K562 (cell line): ENCODE results near the gene MPIG6B. TPM values are rescaled to one million over a fixed set of nuclear protein-coding genes. Genes with fewer than 3 reads are reported as not detected.
A peak's percentile ranks its signal among the peaks of the same experiment; 100 is the strongest.

Source experiments
- ARID4B ChIP-seq: sonication (generic); formaldehyde crosslinking; IDR thresholded peaks from 2 replicates; pipeline ENCODE4 v1.8.0; 2022; ENCODE audit warnings: mild to moderate bottlenecking, missing genetic modification reagents
- DNMT1 ChIP-seq: fragments of 450-650 bp; IDR thresholded peaks from 2 replicates; pipeline ENCODE4 v1.6.1; 2016; ENCODE audit warnings: antibody characterized with exemption, mild to moderate bottlenecking
- ELF4 ChIP-seq: fragments of 450-650 bp; formaldehyde crosslinking; IDR thresholded peaks from 2 replicates; pipeline ENCODE4 v1.4.0; 2022; ENCODE audit warnings: missing genetic modification characterization
- GATA2 ChIP-seq: sonication (generic); formaldehyde crosslinking; IDR thresholded peaks from 2 replicates; pipeline ENCODE4 v1.4.0; 2020; ENCODE audit warnings: mild to moderate bottlenecking, missing genetic modification reagents
- JUNB ChIP-seq: fragments of 450-650 bp; formaldehyde crosslinking; conservative IDR thresholded peaks from 2 replicates; pipeline ENCODE4 v1.4.0; 2020; ENCODE audit warnings: mild to moderate bottlenecking
- MEF2D ChIP-seq: conservative IDR thresholded peaks from 2 replicates; pipeline ENCODE4 v1.6.1; 2016; ENCODE audit warnings: low read depth, missing genetic modification characterization, missing compliant biosample characterization
- NFATC3 ChIP-seq: fragments of 450-650 bp; IDR thresholded peaks from 2 replicates; pipeline ENCODE4 v1.6.1; 2017; ENCODE audit warnings: mild to moderate bottlenecking
- RBM22 ChIP-seq: fragments of 200-400 bp; formaldehyde crosslinking; IDR thresholded peaks from 2 replicates; pipeline ENCODE4 v1.6.1; 2018; ENCODE audit warnings: low read length, low read depth; ENCODE audit not compliant: poor library complexity, severe bottlenecking
- SRSF1 ChIP-seq: fragments of 200-400 bp; formaldehyde crosslinking; IDR thresholded peaks from 2 replicates; pipeline ENCODE4 v1.6.1; 2017; ENCODE audit warnings: mild to moderate bottlenecking, low read depth, low read length, moderate library complexity
- SUPT5H ChIP-seq: fragments of 450-650 bp; IDR thresholded peaks from 2 replicates; pipeline ENCODE4 v1.6.1; 2016
- U2AF2 ChIP-seq: fragments of 200-400 bp; formaldehyde crosslinking; optimal IDR thresholded peaks from 2 replicates; pipeline ENCODE3; 2017; ENCODE audit warnings: low read depth, mild to moderate bottlenecking, low read length
- ZBTB5 ChIP-seq: fragments of 450-650 bp; IDR thresholded peaks from 2 replicates; pipeline ENCODE4 v1.6.1; 2017; ENCODE audit warnings: antibody characterized with exemption
- ZC3H11A ChIP-seq: IDR thresholded peaks from 2 replicates; pipeline ENCODE4 v1.6.1; 2012; ENCODE audit warnings: low read depth, low read length, improper control_type of control experiment
- ZNF436 ChIP-seq: fragments of 250-450, 450-650 bp; sonication (Bioruptor Pico); formaldehyde crosslinking; IDR thresholded peaks from 2 replicates; pipeline ENCODE4 v1.7.0; 2020; ENCODE audit warnings: mild to moderate bottlenecking
- ZNF778 ChIP-seq: fragments of 450-650 bp; formaldehyde crosslinking; IDR thresholded peaks from 2 replicates; pipeline ENCODE4 v1.4.0; 2020; ENCODE audit warnings: mild to moderate bottlenecking, moderate library complexity
- ZNF780A ChIP-seq: fragments of 250-450 bp; sonication (Bioruptor Pico); IDR thresholded peaks from 2 replicates; pipeline ENCODE4 v1.5.0; 2021; ENCODE audit warnings: mild to moderate bottlenecking
- ZNF79 ChIP-seq: fragments of 250-450 bp; sonication (Bioruptor Pico); IDR thresholded peaks from 2 replicates; pipeline ENCODE4 v1.4.0; 2020; ENCODE audit warnings: low read depth, mild to moderate bottlenecking, moderate library complexity
- polyA plus RNA-seq, 8 experiments: library from polyadenylated mRNA; depleted of rRNA in 4 of 8; stranded (reverse) in 5 of 8; unstranded in 3 of 8; fragments of >200 nt; fragmentation: Nextera tagmentation in 2 of 8; fragmentation: Illumina TruSeq in 1 of 8; extraction: Ambion mirVana in 2 of 8; extraction: Trizol in 1 of 8; gene quantifications; 2 replicates each; pipeline versions ENCODE4 v1.2.1 to v1.2.3, GENCODE V29; 2011 to 2014; ENCODE audit warnings: inconsistent platforms in 1 of 8, missing spikeins in 1 of 8
- total RNA-seq, 7 experiments: library from RNA; depleted of rRNA in 6 of 7; stranded (reverse); fragments of >200 nt in 6 of 7; fragmentation: Illumina TruSeq in 2 of 7; extraction: Trizol in 2 of 7; gene quantifications; 2 replicates each; pipeline versions ENCODE4 v1.2.1 to v1.2.3, GENCODE V29; 2011 to 2021; ENCODE audit warnings: low replicate concordance in 1 of 7

MPIG6B gene
- total and polyA plus RNA-seq, 9 of the 15 experiments (the other 6 are each of a cell fraction or from before 2014, with no cell fraction given) = 0.11 to 1.2 (median 0.28) TPM; not detected in 1

GRCh38 chr6:31736021-31736767 lies 13.0 kb downstream of the MPIG6B start, which contains the start of gene CLIC1 (continued):
- TF ChIP-seq ZNF436 (CRISPR knock-in tag) = peak; percentile 64; the same call in 1 of the 2 replicates
- no peak for TF ChIP-seq ZNF778
- 0 out of 2 replicates have a peak, but pooled peaks have one; percentile 46 for TF ChIP-seq ZC3H11A
- peak; percentile 99 for TF ChIP-seq SUPT5H
- peak; percentile 76 for TF ChIP-seq ARID4B
- peak; percentile 65; the same call in 1 of the 2 replicates for TF ChIP-seq NFATC3
- peak; percentile 49 for TF ChIP-seq RBM22
- TF ChIP-seq SRSF1 = no peak
- 0 out of 2 replicates have a peak, but pooled peaks have one; percentile 19 for TF ChIP-seq MEF2D (tag)
- TF ChIP-seq ZNF79 (CRISPR knock-in tag) = peak; percentile 62; the same call in 1 of the 2 replicates
- TF ChIP-seq ZNF780A (CRISPR knock-in tag) = 0 out of 2 replicates have a peak, but pooled peaks have one; percentile 26
- no peak for TF ChIP-seq U2AF2
- TF ChIP-seq GATA2 (CRISPR knock-in tag) = no peak
- peak; percentile 91 for TF ChIP-seq JUNB (CRISPR knock-in tag)
- TF ChIP-seq ZBTB5 = peak; percentile 46; the same call in 1 of the 2 replicates
- TF ChIP-seq DNMT1 = peak; percentile 15; the same call in 1 of the 2 replicates
- TF ChIP-seq ELF4 (CRISPR knock-in tag) = peak; percentile 98
